Mesenchymal stem cell (in vitro differentiated cells and primary cell): Measurements from ENCODE around the gene PROM2.
A peak's percentile ranks its signal among the peaks of the same experiment; 100 is the strongest.

Experiments
- DNase-seq: peaks from one replicate; pipeline ENCODE4 v3.0.0-alpha.2; 2013
- H2AFZ ChIP-seq: one replicate; pipeline ENCODE4 v1.6.1; 2013; ENCODE audit warnings: low read depth, mild to moderate bottlenecking, control low read depth, inconsistent platforms, low read length, moderate library complexity
- H2AK5ac ChIP-seq: 2 replicates; pipeline ENCODE4 v1.6.1; 2013; ENCODE audit warnings: low read length, moderate library complexity, mild to moderate bottlenecking, inconsistent platforms; ENCODE audit not compliant: severe bottlenecking
- H2BK120ac ChIP-seq: one replicate; pipeline ENCODE4 v1.6.1; 2013; ENCODE audit warnings: low read depth, mild to moderate bottlenecking, inconsistent platforms, low read length, moderate library complexity
- H2BK12ac ChIP-seq, 2 experiments: one replicate each; pipeline ENCODE4 v1.6.1; 2013; ENCODE audit warnings: inconsistent platforms in 2 of 2, low read length in 2 of 2, mild to moderate bottlenecking in 2 of 2, moderate library complexity in 2 of 2, control low read depth in 1 of 2
- H2BK15ac ChIP-seq: one replicate; pipeline ENCODE4 v1.6.1; 2013; ENCODE audit warnings: mild to moderate bottlenecking, low read depth, inconsistent platforms; ENCODE audit not compliant: poor library complexity, severe bottlenecking
- H2BK5ac ChIP-seq: 2 replicates; pipeline ENCODE4 v1.6.1; 2013; ENCODE audit warnings: low read depth, mild to moderate bottlenecking, low read length, control low read depth, inconsistent platforms; ENCODE audit not compliant: poor library complexity, severe bottlenecking
- H3K14ac ChIP-seq, 2 experiments: one replicate each; pipeline ENCODE4 v1.6.1; 2013; ENCODE audit warnings: inconsistent platforms in 2 of 2, low read length in 2 of 2, control low read depth in 1 of 2, mild to moderate bottlenecking in 1 of 2, moderate library complexity in 1 of 2
- H3K18ac ChIP-seq, 2 experiments: one replicate each; pipeline ENCODE4 v1.6.1; 2013; ENCODE audit warnings: inconsistent platforms in 2 of 2, low read length in 2 of 2, control low read depth in 1 of 2, low read depth in 1 of 2, mild to moderate bottlenecking in 1 of 2
- H3K23ac ChIP-seq, 2 experiments: one replicate each; pipeline ENCODE4 v1.6.1; 2013; ENCODE audit warnings: inconsistent platforms in 2 of 2, low read length in 2 of 2, mild to moderate bottlenecking in 2 of 2, moderate library complexity in 2 of 2, control low read depth in 1 of 2
- H3K27ac ChIP-seq: 2 replicates; pipeline ENCODE4 v1.5.1; 2013; ENCODE audit warnings: mild to moderate bottlenecking, moderate library complexity, low read length, control low read depth, inconsistent platforms; ENCODE audit not compliant: poor library complexity, severe bottlenecking
- H3K27me3 ChIP-seq, 2 experiments: 2 replicates each; pipeline versions ENCODE4 v1.6.1 to v1.7.0; 2013; ENCODE audit warnings: low read length in 2 of 2, mild to moderate bottlenecking in 2 of 2, moderate library complexity in 2 of 2, control low read depth in 1 of 2, inconsistent platforms in 1 of 2; ENCODE audit not compliant: control insufficient read depth in 1 of 2, insufficient read depth in 1 of 2
- H3K36me3 ChIP-seq, 2 experiments: 2 replicates each; pipeline versions ENCODE4 v1.6.1 to v1.7.0; 2013; ENCODE audit warnings: low read length in 2 of 2, control low read depth in 1 of 2, inconsistent platforms in 1 of 2, low read depth in 1 of 2, mild to moderate bottlenecking in 1 of 2; ENCODE audit not compliant: insufficient read depth in 2 of 2, control insufficient read depth in 1 of 2
- H3K4ac ChIP-seq, 2 experiments: one replicate each; pipeline ENCODE4 v1.6.1; 2013; ENCODE audit warnings: inconsistent platforms in 2 of 2, low read length in 2 of 2, mild to moderate bottlenecking in 2 of 2, moderate library complexity in 2 of 2, control low read depth in 1 of 2, low read depth in 1 of 2
- H3K4me1 ChIP-seq: 2 replicates; pipeline ENCODE4 v1.6.1; 2013; ENCODE audit warnings: low read depth, low read length, control low read depth; ENCODE audit not compliant: control insufficient read depth, insufficient read depth
- H3K4me2 ChIP-seq: 2 replicates; pipeline ENCODE4 v1.6.1; 2013; ENCODE audit warnings: low read length, mild to moderate bottlenecking, inconsistent platforms; ENCODE audit not compliant: poor library complexity, severe bottlenecking
- H3K4me3 ChIP-seq, 2 experiments: 2 replicates each; pipeline versions ENCODE4 v1.5.1 to v1.7.0; 2013; ENCODE audit warnings: low read length in 2 of 2, mild to moderate bottlenecking in 2 of 2, control low read depth in 1 of 2, low read depth in 1 of 2; ENCODE audit not compliant: insufficient read depth in 1 of 2
- H3K79me1 ChIP-seq: replicated peaks from 2 replicates; pipeline ENCODE4 v1.6.1; 2013; ENCODE audit warnings: mild to moderate bottlenecking, control low read depth, low read length, inconsistent platforms; ENCODE audit not compliant: poor library complexity, severe bottlenecking
- H3K9ac ChIP-seq: 2 replicates; pipeline ENCODE4 v1.7.0; 2013; ENCODE audit warnings: mild to moderate bottlenecking, low read length, moderate library complexity
- H3K9me3 ChIP-seq: 2 replicates; pipeline ENCODE4 v1.7.0; 2013; ENCODE audit warnings: mild to moderate bottlenecking, low read length; ENCODE audit not compliant: control insufficient read depth
- H4K8ac ChIP-seq: one replicate; pipeline ENCODE4 v1.6.1; 2013; ENCODE audit warnings: inconsistent platforms, mild to moderate bottlenecking, low read length, moderate library complexity
- H4K91ac ChIP-seq: one replicate; pipeline ENCODE4 v1.6.1; 2013; ENCODE audit warnings: mild to moderate bottlenecking, low read length, inconsistent platforms
- WGBS: methylation state at CpG from one replicate; pipeline ENCODE4 v1.1.7; 2013; ENCODE audit warnings: mixed read lengths; 5-methylcytosine and 5-hydroxymethylcytosine counted together

Gene PROM2

DNA sequence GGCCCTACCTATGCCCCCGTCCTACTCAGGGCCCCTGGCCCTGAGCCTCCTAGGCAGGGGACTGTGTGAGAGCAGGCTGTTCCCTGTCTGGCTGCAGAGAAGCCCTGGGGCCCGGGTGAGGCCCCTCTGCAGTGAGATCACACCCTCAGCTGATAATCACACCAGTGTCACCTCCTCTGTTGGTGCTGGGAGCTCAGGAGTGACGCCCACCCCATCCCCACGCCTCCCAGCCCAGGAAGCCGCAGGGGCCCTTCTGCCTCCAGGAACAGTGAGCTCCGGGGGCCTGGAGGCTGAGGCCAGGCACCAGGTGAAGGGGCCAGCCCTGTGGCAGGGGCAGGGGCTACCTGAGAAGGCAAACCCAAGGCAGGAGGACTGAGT is 42.9 kb downstream of the PROM2 start:
- Histone ChIP-seq H3K4me2 (no peak overlapping the region), H3K18ac (no peak overlapping the region), H3K4me1 (peaks cover 57% of the 10 kb centered on the region), H2BK15ac (no peak overlapping the region), H2BK5ac (peak overlapping the region; percentile 68), H3K4ac (no peak overlapping the region), H2AK5ac (peak overlapping the region; percentile 50), H2BK12ac (no peak overlapping the region), H3K4me3 (no peak overlapping the region), H2BK120ac (no peak overlapping the region), H3K14ac (no peak overlapping the region), H4K8ac (no peak overlapping the region), H3K23ac (no peak overlapping the region), H3K9ac (no peak overlapping the region), H3K79me1 (no peaks in the 10 kb centered on the region), H2AFZ (no peak overlapping the region), H3K27me3 (peaks cover 0 to 45% of the 10 kb centered on the region in 2 experiments), H3K27ac (peak overlapping the region; percentile 87), H3K9me3 (no peaks in the 10 kb centered on the region), H4K91ac (no peak overlapping the region), H3K36me3 (no peaks in the 10 kb centered on the region)
- 23% methylated on average over 6 of the region's 6 CpGs for WGBS
- DNase-seq: no peak

DNA sequence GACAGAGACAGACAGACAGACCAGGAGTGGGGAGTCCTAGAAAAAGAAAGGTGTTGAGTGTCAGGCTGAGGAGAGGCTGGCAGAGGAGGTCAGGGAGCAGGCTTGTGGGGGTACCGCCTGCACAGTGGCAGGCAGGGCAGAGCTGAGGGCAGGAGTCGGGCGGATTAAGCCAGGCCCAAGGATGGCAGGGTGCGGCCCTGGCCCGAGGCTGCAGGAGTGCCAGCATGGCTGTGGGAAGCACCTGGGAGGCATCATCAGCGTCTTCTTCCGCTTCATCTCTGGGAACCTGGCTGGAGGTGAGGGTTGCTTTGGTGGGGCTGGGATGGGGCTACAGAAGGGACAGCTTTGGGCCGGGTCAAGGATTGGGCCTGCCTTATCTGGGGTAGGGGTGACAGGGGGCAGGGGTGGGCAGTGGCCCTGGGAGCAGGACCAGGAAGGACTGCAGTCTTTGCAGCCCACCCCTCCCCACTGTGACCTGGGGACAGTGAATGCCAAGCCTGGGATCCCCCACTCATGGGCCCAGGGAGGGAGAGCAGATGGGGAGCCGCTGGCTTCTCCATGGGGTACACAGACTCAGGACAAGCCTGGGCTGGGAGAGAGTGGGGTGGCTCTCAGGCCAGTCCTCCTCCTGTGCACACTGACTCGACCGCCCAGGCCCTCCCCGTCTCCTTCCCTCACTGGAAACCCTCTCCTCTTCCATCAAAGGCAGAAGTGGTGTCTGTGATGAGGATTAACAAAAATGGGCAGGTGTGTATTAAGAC is 43.6 kb downstream of the PROM2 start:
- no peak for DNase-seq

DNA sequence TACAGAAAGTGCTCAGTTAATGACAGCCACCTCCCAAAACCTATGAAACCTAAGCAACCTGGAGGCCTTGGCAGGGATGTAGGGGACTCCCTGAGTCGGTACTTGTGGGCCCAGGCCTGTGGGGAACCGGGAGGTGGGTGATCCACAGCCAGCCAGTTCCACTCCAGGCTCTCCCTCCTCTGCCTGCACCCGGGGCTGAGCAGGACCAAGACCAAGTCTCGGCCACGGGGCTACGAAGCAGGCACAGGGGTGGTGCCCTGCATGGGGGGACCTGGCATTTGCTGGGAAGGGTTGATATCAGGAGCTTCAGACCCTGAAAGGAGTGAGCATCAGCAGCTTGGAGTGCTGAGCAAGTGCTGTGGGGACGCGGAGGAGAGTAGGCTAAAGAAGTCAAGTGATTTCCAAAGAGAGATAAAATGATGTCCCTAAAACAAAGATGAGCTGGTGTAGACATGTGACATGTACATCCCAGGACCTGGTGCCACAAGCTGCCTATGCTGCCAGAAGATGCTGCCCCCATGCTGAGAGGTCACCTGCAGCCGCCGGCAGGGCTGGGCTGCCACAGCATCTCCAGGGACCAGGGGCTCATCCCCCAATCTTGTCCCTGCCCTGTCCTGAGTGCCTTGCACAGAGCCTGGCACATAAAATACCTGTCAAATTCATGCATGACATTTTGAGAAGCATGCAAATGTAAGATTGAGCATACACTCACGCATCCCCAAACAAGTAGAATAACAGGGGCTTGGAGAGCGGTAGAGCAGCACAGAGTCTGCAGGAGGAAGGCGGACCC is 44.4 kb downstream of the PROM2 start:
- H3K79me1 ChIP-seq: no peaks in the 10 kb centered on the region
- H3K27ac ChIP-seq: no peak overlapping the region
- no peak for DNase-seq
- H3K14ac ChIP-seq: no peak overlapping the region
- peak overlapping the region; percentile 45 for H2AK5ac ChIP-seq
- H2BK5ac ChIP-seq: peak overlapping the region; percentile 21
- H2BK120ac ChIP-seq: no peak overlapping the region
- no peak overlapping the region for H3K4me3 ChIP-seq
- H3K36me3 ChIP-seq: no peaks in the 10 kb centered on the region
- no peak overlapping the region for H4K91ac ChIP-seq
- WGBS: 80% methylated on average over 12 of the region's 13 CpGs
- no peak overlapping the region for H2BK12ac ChIP-seq
- H3K9me3 ChIP-seq: no peaks in the 10 kb centered on the region
- H3K9ac ChIP-seq: no peak overlapping the region
- peaks cover 0 to 33% of the 10 kb centered on the region in 2 experiments for H3K27me3 ChIP-seq
- no peak overlapping the region for H3K4me2 ChIP-seq
- H3K18ac ChIP-seq: no peak overlapping the region
- H2AFZ ChIP-seq: no peak overlapping the region
- no peak overlapping the region for H3K4ac ChIP-seq
- no peak overlapping the region for H4K8ac ChIP-seq
- H2BK15ac ChIP-seq: no peak overlapping the region
- H3K23ac ChIP-seq: no peak overlapping the region
- H3K4me1 ChIP-seq: peaks cover 58% of the 10 kb centered on the region

More for the DNA sequence above, 43.6 kb downstream of the PROM2 start:
- Histone ChIP-seq H3K4me1 (peaks cover 57% of the 10 kb centered on the region), H2BK120ac (no peak overlapping the region), H3K27ac (peak overlapping the region; percentile 87), H4K91ac (no peak overlapping the region), H4K8ac (no peak overlapping the region), H3K9ac (no peak overlapping the region), H3K14ac (no peak overlapping the region), H2BK12ac (no peak overlapping the region), H2BK5ac (peak overlapping the region; percentile 68), H3K4me2 (no peak overlapping the region), H2AK5ac (peak overlapping the region; percentile 50), H2BK15ac (no peak overlapping the region), H3K23ac (no peak overlapping the region), H3K36me3 (no peaks in the 10 kb centered on the region), H3K18ac (no peak overlapping the region), H3K79me1 (no peaks in the 10 kb centered on the region), H3K4ac (no peak overlapping the region), H3K27me3 (peaks cover 0 to 37% of the 10 kb centered on the region in 2 experiments), H3K9me3 (no peaks in the 10 kb centered on the region), H3K4me3 (no peak overlapping the region), H2AFZ (no peak overlapping the region)
- 79% methylated on average over 8 of the region's 12 CpGs for WGBS
